Activated B cell treated with CpG ODN at 0.5 μM for 24 hours (primary cell): Measurements from ENCODE around the gene TAOK3. TPM values are rescaled to one million over a fixed set of nuclear protein-coding genes. Genes with fewer than 3 reads are reported as not detected.

Experiments
- ATAC-seq: fragments of 200-7000 bp; cut with Tn5 transposase; one replicate; pipeline ENCODE4 v1.10.0; 2021; ENCODE audit warnings: low read depth, mild to moderate bottlenecking, moderate library complexity
- CTCF ChIA-PET: fragments of 350-600 bp; sonication (Branson Sonifier 250); formaldehyde crosslinking; loops from one replicate; lab custom pipeline; 2021; ENCODE audit warnings: antibody characterized with exemption; lab: Charles Lee
- POLR2A ChIA-PET: fragments of 350-600 bp; sonication (Branson Sonifier 250); formaldehyde crosslinking; loops from one replicate; lab custom pipeline; 2021; ENCODE audit warnings: antibody characterized with exemption; lab: Charles Lee
- DNase-seq: peaks from one replicate; pipeline ENCODE4 v3.0.0; 2022
- H3K27ac Mint-ChIP-seq: one replicate; pipeline ENCODE4 v1.8.0; 2020; ENCODE audit warnings: mixed read lengths
- H3K27me3 Mint-ChIP-seq: one replicate; pipeline ENCODE4 v1.8.0; 2021; ENCODE audit warnings: mixed read lengths
- H3K36me3 Mint-ChIP-seq: one replicate; pipeline ENCODE4 v1.8.0; 2021; ENCODE audit warnings: low read depth, mixed read lengths
- H3K4me1 Mint-ChIP-seq: one replicate; pipeline ENCODE4 v1.8.0; 2021; ENCODE audit warnings: mixed read lengths
- H3K4me3 Mint-ChIP-seq: one replicate; pipeline ENCODE4 v1.8.0; 2020; ENCODE audit warnings: mild to moderate bottlenecking, mixed read lengths
- H3K9me3 Mint-ChIP-seq: one replicate; pipeline ENCODE4 v1.8.0; 2020; ENCODE audit warnings: mixed read lengths
- intact Hi-C: fragments of 100-400 bp; cut with micrococcal nuclease; formaldehyde crosslinking; loops from one replicate; pipeline ENCODE4 v1.15.1; 2024
- total RNA-seq: library from RNA; stranded (reverse); gene quantifications from 2 replicates; pipeline ENCODE4 v1.2.3, GENCODE V29; 2022
- TF ChIP-seq, protein P1 (sequence below): fragments of 200-600 bp; IDR thresholded peaks from one replicate; pipeline ENCODE4 v1.8.0; 2022; ENCODE audit warnings: antibody characterized with exemption, mild to moderate bottlenecking

TAOK3 gene
- total RNA-seq, 1 donor from 2014 or later: 86.9 TPM

DNA sequence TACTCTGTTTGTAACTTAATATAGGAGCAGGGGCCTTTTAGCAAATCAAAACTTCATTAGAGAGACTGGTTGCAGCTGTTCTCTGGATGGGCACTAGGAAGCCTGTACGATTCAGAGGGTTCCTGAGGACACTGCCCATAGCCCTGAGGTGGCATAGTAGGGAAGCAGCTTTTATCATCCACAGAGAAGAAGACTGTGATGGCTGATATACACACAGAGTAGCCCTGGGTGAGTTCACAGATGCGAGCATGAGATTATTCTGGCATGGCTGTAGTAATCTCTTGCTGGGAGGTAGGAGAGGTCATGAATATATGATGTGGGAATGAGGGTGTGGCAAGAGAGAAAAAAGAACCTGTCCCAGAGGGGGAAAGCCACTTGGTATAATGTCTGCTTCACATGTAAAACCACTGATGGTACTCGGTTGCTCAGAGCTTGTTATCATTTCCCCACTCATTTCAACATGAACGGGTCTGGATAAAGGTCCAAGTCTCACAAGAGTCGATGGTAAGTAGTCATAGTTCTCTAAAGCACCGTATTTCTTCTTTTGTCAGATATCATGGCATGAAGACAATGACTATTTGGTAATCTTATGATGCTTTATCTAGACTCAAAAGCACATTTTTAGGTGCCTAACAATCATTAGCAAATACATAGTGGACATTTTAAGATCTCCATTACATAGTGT lies 184.8 kb downstream of the TAOK3 start:
- H3K36me3 Mint-ChIP-seq: peaks cover 37% of the 10 kb centered on the region

DNA sequence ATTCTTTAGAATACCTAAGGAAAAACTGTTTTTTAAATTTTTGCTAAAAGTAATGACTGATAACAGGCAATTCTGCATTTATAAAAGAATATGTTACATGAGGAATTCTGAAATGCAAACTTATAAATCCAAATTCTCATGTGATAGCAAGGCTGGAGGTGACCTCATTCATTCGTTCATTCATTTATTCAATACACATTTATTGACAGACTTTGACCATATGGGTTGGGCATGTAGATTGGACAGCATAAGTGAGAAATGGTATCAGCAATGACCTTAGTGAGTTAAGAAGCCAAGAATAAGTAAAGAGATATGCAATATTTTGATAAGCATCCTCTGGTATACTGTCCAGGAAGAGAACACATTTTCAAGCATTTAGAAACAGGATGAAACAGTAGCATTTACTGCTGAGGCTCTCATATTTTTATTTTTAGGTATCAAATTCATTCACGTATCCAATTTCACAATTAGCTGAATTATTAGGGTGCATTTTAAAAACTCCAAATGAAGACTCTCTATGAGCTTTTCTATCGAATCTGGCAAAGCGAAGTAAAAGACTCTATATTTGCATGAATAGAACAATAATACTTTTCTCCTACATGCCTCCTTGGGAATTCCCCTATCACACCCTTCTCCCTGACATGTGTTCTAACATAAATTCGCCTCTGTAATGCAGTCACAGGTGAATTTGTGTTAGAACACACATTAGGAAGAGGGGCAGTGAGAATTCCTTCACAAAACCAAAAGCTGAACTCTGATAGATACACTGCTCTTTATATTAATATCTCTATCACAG lies 186.9 kb downstream of the TAOK3 start:
- Mint-ChIP-seq H3K36me3 (peaks cover 41% of the 10 kb centered on the region), H3K4me3 (no peak overlapping the region), H3K9me3 (no peaks in the 10 kb centered on the region), H3K27ac (peak overlapping the region; percentile 52), H3K27me3 (no peaks in the 10 kb centered on the region), H3K4me1 (peaks cover 24% of the 10 kb centered on the region)
- TF ChIP-seq, protein P1, sequence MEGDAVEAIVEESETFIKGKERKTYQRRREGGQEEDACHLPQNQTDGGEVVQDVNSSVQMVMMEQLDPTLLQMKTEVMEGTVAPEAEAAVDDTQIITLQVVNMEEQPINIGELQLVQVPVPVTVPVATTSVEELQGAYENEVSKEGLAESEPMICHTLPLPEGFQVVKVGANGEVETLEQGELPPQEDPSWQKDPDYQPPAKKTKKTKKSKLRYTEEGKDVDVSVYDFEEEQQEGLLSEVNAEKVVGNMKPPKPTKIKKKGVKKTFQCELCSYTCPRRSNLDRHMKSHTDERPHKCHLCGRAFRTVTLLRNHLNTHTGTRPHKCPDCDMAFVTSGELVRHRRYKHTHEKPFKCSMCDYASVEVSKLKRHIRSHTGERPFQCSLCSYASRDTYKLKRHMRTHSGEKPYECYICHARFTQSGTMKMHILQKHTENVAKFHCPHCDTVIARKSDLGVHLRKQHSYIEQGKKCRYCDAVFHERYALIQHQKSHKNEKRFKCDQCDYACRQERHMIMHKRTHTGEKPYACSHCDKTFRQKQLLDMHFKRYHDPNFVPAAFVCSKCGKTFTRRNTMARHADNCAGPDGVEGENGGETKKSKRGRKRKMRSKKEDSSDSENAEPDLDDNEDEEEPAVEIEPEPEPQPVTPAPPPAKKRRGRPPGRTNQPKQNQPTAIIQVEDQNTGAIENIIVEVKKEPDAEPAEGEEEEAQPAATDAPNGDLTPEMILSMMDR: no peak
- intact Hi-C loops: no loop called here
- no peak for ATAC-seq
- no peak for DNase-seq
- ChIA-PET CTCF (interaction anchor here (0.9 to 5.7 kb wide), 2 partner anchors 190 kb away, joined by 3 to 124 read pairs; partner anchors contain the start of genes SUDS3 and TAOK3), POLR2A (interaction anchor here (0.6 to 3.4 kb wide), 3 partner anchors 153 to 190 kb away, joined by 4 to 11 read pairs (median 9); partner anchors contain the start of genes SUDS3 and TAOK3)

More for the DNA sequence above, 184.8 kb downstream of the TAOK3 start:
- ChIA-PET CTCF (no interaction called here), POLR2A (interaction anchor here (1.1 kb wide), 1 partner anchor 185 kb away, joined by 4 read pairs; the partner anchor contains the start of gene TAOK3)
- intact Hi-C loops: no loop called here
- Mint-ChIP-seq H3K4me3 (no peak overlapping the region), H3K27ac (peak overlapping the region; percentile 19), H3K4me1 (peaks cover 14% of the 10 kb centered on the region), H3K9me3 (no peaks in the 10 kb centered on the region), H3K27me3 (no peaks in the 10 kb centered on the region)
- DNase-seq (no peak), ATAC-seq (no peak)
- TF ChIP-seq, protein P1: no peak

DNA sequence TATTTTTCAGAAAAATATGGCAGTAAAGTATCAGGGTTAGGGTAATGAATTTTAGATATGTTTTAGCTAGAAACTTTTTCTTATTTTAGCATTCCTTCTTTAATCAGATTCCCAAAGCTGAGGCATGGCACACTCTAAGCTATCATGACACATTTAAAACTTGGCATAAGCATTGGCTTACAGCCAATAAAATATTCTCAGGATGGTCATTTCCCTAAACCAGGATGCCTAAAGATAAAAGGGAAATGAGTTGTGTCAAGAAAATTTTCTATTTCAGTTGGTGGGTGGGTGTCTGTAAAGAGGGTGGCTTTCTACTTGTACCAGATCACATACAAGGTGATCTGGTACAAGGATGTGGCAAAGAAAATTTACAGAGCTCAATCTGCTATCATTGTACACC lies 189.0 kb downstream of the TAOK3 start:
- Mint-ChIP-seq H3K4me3 (no peak overlapping the region), H3K9me3 (no peaks in the 10 kb centered on the region), H3K36me3 (peaks cover 35% of the 10 kb centered on the region), H3K4me1 (peaks cover 24% of the 10 kb centered on the region), H3K27ac (no peak overlapping the region), H3K27me3 (no peaks in the 10 kb centered on the region)
- DNase-seq (no peak), ATAC-seq (no peak)
- ChIA-PET POLR2A (interaction anchor here (3.4 kb wide), 1 partner anchor 192 kb away, joined by 9 read pairs; the partner anchor contains the start of gene SUDS3), CTCF (interaction anchor here (0.9 to 5.7 kb wide), 5 partner anchors 8 to 192 kb away, joined by 3 to 124 read pairs (median 4); partner anchors contain the start of genes SUDS3 and TAOK3)
- TF ChIP-seq, protein P1: no peak
- intact Hi-C loops: loop anchor here (2.0 to 5.0 kb wide), 3 partner anchors 13 to 174 kb away; no protein-coding TSS in a partner anchor

GRCh38 chr12:118183155-118183554 lies 189.6 kb downstream of the TAOK3 start:
- no peaks in the 10 kb centered on the region for H3K9me3 Mint-ChIP-seq
- peaks cover 35% of the 10 kb centered on the region for H3K36me3 Mint-ChIP-seq
- DNase-seq (no peak), ATAC-seq (no peak)
- peaks cover 24% of the 10 kb centered on the region for H3K4me1 Mint-ChIP-seq
- TF ChIP-seq, protein P1: no peak
- POLR2A ChIA-PET: interaction anchor here (0.8 kb wide), 1 partner anchor 193 kb away, joined by 5 read pairs; the partner anchor contains the start of gene SUDS3
- no peak overlapping the region for H3K4me3 Mint-ChIP-seq
- peak overlapping the region; percentile 53 for H3K27ac Mint-ChIP-seq
- intact Hi-C loops: loop anchor here (2.0 to 5.0 kb wide), 3 partner anchors 14 to 174 kb away; no protein-coding TSS in a partner anchor
- CTCF ChIA-PET: interaction anchor here (0.7 to 5.7 kb wide), 5 partner anchors 7 to 192 kb away, joined by 3 to 124 read pairs (median 3); partner anchors contain the start of genes SUDS3 and TAOK3
- H3K27me3 Mint-ChIP-seq: no peaks in the 10 kb centered on the region
